ENCODE results near the gene EPPIN. TPM values are rescaled to one million over a fixed set of nuclear protein-coding genes. Genes with fewer than 3 reads are reported as not detected.
"Not testable (repeated sequence)": the region's sequence is repeated elsewhere in the genome, so short reads cannot be mapped to it uniquely, and the experiment has no call there.

Gene EPPIN
- total and polyA plus RNA-seq, 7 donors: not detected

GRCh38 chr20:45589725-45590124, 42.5 kb upstream of the EPPIN start:
- Histone ChIP-seq H3K27me3 (no peaks in the 10 kb centered on the region), H3K4me1 (no peaks in the 10 kb centered on the region), H3K36me3 (no peaks in the 10 kb centered on the region), H3K9me3 (no peaks in the 10 kb centered on the region), H3K4me3 (no peak overlapping the region), H3K27ac (no peak overlapping the region)
- WGBS, 2 donors: 31 to 38% methylated on average over 1 of the region's 1 CpG
- DNase-seq: no peak
- TF ChIP-seq CTCF (IDR thresholded peaks at IDR 0.05): no peak
- TF ChIP-seq EP300 (IDR thresholded peaks at IDR 0.05): no peak
- no peak for TF ChIP-seq POLR2A (IDR thresholded peaks at IDR 0.05)
- no peak for TF ChIP-seq POLR2AphosphoS5 (IDR thresholded peaks at IDR 0.05)
- intact Hi-C loops (cut with DNase I): no loop called here

DNA sequence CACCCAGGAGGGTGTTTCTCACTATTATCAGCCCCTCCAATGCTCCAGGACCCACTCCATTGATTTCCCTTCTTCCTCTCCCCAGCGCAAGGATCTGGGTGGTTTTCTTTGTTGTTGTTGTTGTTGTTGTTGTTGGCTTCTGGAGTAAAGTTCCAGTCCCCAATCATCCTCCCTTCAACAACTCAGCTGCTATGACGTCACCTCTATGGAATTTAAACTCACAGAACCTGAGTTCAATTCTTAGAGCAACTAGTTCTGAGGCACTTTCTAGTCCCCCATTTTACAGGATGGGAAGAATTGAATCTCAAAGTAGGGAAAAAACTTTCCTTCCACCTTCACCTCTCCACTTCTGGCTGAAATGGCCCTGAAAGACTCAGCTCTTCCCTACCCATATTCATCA, 41.6 kb upstream of the EPPIN start:
- DNase-seq: no peak
- Histone ChIP-seq H3K27me3 (no peaks in the 10 kb centered on the region), H3K4me1 (no peaks in the 10 kb centered on the region), H3K9me3 (no peaks in the 10 kb centered on the region), H3K4me3 (no peak overlapping the region), H3K27ac (no peak overlapping the region), H3K36me3 (no peaks in the 10 kb centered on the region)
- no peak for TF ChIP-seq EP300 (IDR thresholded peaks at IDR 0.05)
- no peak for TF ChIP-seq POLR2A (IDR thresholded peaks at IDR 0.05)
- TF ChIP-seq POLR2AphosphoS5 (IDR thresholded peaks at IDR 0.05): no peak
- no peak for TF ChIP-seq CTCF (IDR thresholded peaks at IDR 0.05)
- intact Hi-C loops (cut with DNase I): no loop called here
- 85 to 86% methylated on average over 2 of the region's 2 CpGs for WGBS, 2 donors

- H3K27me3 ChIP-seq; H3K36me3 ChIP-seq; H3K9me3 ChIP-seq; H3K27ac ChIP-seq; DNase-seq; H3K4me3 ChIP-seq; H3K4me1 ChIP-seq; intact Hi-C loops (cut with DNase I): not testable (repeated sequence)
- 71 to 84% methylated on average over 5 of the region's 5 CpGs for WGBS, 2 donors
These were observed 38.8 kb upstream of the EPPIN start for GRCh38 chr20:45585986-45586385.

DNA sequence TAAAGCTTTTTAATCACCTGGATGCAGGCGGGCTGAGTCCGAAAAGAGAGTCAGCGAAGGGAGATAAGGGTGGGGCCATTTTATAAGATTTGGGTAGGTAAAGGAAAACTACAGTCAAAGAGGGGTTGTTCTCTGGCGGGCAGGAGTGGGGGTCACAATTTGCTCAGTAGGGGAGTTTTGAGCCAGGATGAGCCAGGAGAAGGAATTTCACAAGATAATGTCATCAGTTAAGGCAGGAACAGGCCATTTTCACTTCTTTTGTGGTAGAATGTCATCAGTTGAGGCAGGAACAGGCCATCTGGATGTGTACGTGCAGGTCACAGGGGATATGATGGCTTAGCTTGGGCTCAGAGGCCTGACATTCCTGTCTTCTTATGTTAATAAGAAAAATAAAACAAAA, 37.1 kb upstream of the EPPIN start:
- H3K36me3 ChIP-seq; H3K4me1 ChIP-seq; intact Hi-C loops (cut with DNase I); H3K4me3 ChIP-seq; H3K27me3 ChIP-seq; DNase-seq; H3K27ac ChIP-seq; H3K9me3 ChIP-seq: not testable (repeated sequence)
- WGBS, 2 donors: 89 to 94% methylated on average over 5 of the region's 5 CpGs

GRCh38 chr20:45583502-45583901, 36.3 kb upstream of the EPPIN start:
- no peaks in the 10 kb centered on the region for H3K27me3 ChIP-seq
- DNase-seq: no peak
- H3K4me3 ChIP-seq: no peak overlapping the region
- no peaks in the 10 kb centered on the region for H3K4me1 ChIP-seq
- H3K36me3 ChIP-seq: no peaks in the 10 kb centered on the region
- WGBS, 2 donors: 88 to 93% methylated on average over 3 of the region's 3 CpGs
- intact Hi-C loops (cut with DNase I): no loop called here
- H3K9me3 ChIP-seq: no peaks in the 10 kb centered on the region
- TF ChIP-seq CTCF (IDR thresholded peaks at IDR 0.05) (no peak), EP300 (IDR thresholded peaks at IDR 0.05) (no peak)
- no peak overlapping the region for H3K27ac ChIP-seq

- DNase-seq: no peak
- Histone ChIP-seq H3K36me3 (no peaks in the 10 kb centered on the region), H3K9me3 (no peaks in the 10 kb centered on the region), H3K27me3 (no peaks in the 10 kb centered on the region), H3K4me1 (peaks cover 0 to 4% (median 0%) of the 10 kb centered on the region in 4 donors), H3K4me3 (no peak overlapping the region), H3K27ac (no peak overlapping the region)
- intact Hi-C loops (cut with DNase I): no loop called here
- no peak for TF ChIP-seq POLR2AphosphoS5 (IDR thresholded peaks at IDR 0.05)
- TF ChIP-seq CTCF (IDR thresholded peaks at IDR 0.05): no peak
These were observed 34.5 kb upstream of the EPPIN start for GRCh38 chr20:45581702-45582101.
